HG03558 (cell line): ENCODE measurements around the gene HEATR5A.
A peak's percentile ranks its signal among the peaks of the same experiment; 100 is the strongest.
"Not testable (repeated sequence)": the region's sequence is repeated elsewhere in the genome, so short reads cannot be mapped to it uniquely, and the experiment has no call there.

Experiments used
- ATAC-seq: cut with Tn5 transposase; IDR thresholded peaks from one replicate; pipeline ENCODE4 v1.9.1; 2021; ENCODE audit warnings: moderate number of reproducible peaks; ENCODE audit not compliant: unreplicated experiment; ENCODE audit errors: extremely low read depth

The HEATR5A gene

GRCh38 chr14:31391977-31392503, 28.3 kb downstream of the HEATR5A start:
- no peak for ATAC-seq

- no peak for ATAC-seq
Observed at GRCh38 chr14:31391473-31391872, 28.9 kb downstream of the HEATR5A start.

GRCh38 chr14:31389946-31390345, 30.4 kb downstream of the HEATR5A start:
- ATAC-seq, result no peak

- ATAC-seq, result peak; percentile 48
Observed at GRCh38 chr14:31388687-31389413, 31.5 kb downstream of the HEATR5A start.

- no peak for ATAC-seq
Observed at GRCh38 chr14:31387091-31387490, 33.3 kb downstream of the HEATR5A start.

GRCh38 chr14:31386271-31386670, 34.1 kb downstream of the HEATR5A start:
- ATAC-seq, result no peak

- ATAC-seq, result no peak
Observed at GRCh38 chr14:31382221-31382620, 38.1 kb downstream of the HEATR5A start.

- ATAC-seq, result no peak
Observed at GRCh38 chr14:31380106-31380505, 40.2 kb downstream of the HEATR5A start.

- ATAC-seq, result not testable (repeated sequence)
Observed at GRCh38 chr14:31379125-31379947, 41.0 kb downstream of the HEATR5A start.

- no peak for ATAC-seq
Observed at GRCh38 chr14:31377433-31377832, 42.9 kb downstream of the HEATR5A start.

- no peak for ATAC-seq
Observed at GRCh38 chr14:31371646-31372045, 48.7 kb downstream of the HEATR5A start.

GRCh38 chr14:31363331-31364073, 56.8 kb downstream of the HEATR5A start:
- no peak for ATAC-seq

GRCh38 chr14:31362746-31363145, 57.6 kb downstream of the HEATR5A start:
- ATAC-seq, result no peak

- not testable (repeated sequence) for ATAC-seq
Observed at GRCh38 chr14:31361761-31362160, 58.6 kb downstream of the HEATR5A start.

GRCh38 chr14:31360919-31361662, 59.3 kb downstream of the HEATR5A start:
- ATAC-seq, result no peak

GRCh38 chr14:31357279-31357678, 63.1 kb downstream of the HEATR5A start:
- no peak for ATAC-seq

GRCh38 chr14:31346097-31346496, 74.3 kb downstream of the HEATR5A start:
- no peak for ATAC-seq

GRCh38 chr14:31341280-31341679, 79.1 kb downstream of the HEATR5A start:
- ATAC-seq, result no peak

- no peak for ATAC-seq
Observed at GRCh38 chr14:31340297-31341063, 79.9 kb downstream of the HEATR5A start.
